Measurements from ENCODE around the gene GRIK1.

GRIK1 gene

DNA sequence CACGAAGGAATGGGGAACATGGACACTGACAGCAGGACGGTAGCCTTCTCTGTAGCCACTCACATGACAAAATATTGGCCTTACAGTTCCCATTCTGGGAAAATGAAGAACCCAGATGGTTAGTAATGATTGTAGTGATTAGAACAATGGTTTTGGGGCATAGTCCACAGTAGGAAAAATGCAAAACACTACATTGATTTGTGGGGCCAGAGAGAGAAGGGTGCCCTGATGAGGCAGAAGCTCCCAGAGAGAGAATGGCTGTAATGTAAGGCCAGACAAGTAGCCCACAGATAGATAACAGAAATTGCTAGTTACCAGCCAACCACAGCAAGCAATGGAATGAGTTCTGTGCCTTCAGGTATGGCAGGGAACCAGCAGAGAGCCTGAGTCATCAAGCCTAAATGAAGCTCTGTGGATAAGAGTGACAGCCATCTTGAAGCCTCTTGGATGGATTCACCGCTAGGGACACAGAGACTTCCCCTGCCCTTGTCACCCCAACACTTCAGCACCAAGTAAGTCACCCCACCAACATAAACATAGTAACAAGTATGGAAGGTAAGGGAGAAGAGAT is 435.0 kb downstream of the GRIK1 start:
- no peak overlapping the region for H3K27ac ChIP-seq

DNA sequence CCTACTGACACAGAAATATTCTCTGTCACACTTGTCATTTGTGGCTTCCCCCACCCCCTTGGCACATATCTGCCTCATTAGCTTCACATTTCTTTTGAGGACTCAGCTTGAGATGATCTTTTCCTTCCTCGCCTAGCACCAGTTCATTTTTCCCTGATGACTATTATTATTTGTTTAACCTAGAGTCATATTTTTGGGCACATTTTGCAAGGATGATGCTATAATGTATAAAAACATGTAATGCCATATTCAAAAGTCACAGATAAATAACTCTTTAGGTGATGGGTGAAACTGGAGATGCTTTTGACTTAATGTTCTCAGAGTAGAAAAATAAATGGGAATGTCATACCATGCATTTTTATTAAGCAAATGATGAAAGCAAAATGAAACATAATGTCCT is 438.3 kb downstream of the GRIK1 start:
- TF ChIP-seq ZFX (IDR thresholded peaks at IDR 0.05): no peak
- TF ChIP-seq, protein P1, sequence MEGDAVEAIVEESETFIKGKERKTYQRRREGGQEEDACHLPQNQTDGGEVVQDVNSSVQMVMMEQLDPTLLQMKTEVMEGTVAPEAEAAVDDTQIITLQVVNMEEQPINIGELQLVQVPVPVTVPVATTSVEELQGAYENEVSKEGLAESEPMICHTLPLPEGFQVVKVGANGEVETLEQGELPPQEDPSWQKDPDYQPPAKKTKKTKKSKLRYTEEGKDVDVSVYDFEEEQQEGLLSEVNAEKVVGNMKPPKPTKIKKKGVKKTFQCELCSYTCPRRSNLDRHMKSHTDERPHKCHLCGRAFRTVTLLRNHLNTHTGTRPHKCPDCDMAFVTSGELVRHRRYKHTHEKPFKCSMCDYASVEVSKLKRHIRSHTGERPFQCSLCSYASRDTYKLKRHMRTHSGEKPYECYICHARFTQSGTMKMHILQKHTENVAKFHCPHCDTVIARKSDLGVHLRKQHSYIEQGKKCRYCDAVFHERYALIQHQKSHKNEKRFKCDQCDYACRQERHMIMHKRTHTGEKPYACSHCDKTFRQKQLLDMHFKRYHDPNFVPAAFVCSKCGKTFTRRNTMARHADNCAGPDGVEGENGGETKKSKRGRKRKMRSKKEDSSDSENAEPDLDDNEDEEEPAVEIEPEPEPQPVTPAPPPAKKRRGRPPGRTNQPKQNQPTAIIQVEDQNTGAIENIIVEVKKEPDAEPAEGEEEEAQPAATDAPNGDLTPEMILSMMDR (conservative IDR thresholded peaks at IDR 0.05): no peak
- no peak overlapping the region for H3K27ac ChIP-seq

More for the DNA sequence above, 435.0 kb downstream of the GRIK1 start:
- TF ChIP-seq, protein P1 (conservative IDR thresholded peaks at IDR 0.05): no peak
- TF ChIP-seq ZFX (IDR thresholded peaks at IDR 0.05): no peak

DNA sequence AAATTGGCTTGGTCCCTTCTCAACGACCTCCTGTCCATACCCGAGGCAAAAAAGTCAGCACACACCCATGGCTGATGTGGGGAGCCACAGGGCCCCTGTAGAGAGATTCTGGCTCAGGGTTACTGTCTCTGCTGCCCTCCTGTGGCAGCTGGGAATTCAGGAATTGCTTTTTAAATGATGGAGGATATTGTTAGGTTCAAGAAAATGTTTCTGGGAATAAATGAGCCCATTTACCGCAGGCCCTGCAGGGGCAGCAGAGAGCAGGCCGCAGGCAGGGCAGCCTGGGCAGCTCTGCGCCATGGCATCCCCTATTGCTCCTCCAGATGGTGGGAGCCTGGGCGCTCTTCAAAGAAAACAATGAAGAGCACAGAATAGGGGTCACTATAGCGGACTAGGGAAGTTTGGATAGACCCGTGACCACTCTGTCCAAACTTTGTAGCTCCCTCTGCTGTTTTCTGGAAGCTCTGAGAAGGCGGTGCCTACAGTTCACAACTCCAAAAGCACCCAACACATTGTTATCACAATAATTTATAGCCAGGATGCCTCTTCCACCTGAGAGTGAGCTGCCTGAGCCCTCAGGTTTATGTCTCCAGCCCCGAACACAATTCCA is 440.0 kb downstream of the GRIK1 start:
- TF ChIP-seq, protein P1 (conservative IDR thresholded peaks at IDR 0.05): peak; percentile 94
- TF ChIP-seq ZFX (IDR thresholded peaks at IDR 0.05): no peak
- H3K27ac ChIP-seq: no peak overlapping the region

DNA sequence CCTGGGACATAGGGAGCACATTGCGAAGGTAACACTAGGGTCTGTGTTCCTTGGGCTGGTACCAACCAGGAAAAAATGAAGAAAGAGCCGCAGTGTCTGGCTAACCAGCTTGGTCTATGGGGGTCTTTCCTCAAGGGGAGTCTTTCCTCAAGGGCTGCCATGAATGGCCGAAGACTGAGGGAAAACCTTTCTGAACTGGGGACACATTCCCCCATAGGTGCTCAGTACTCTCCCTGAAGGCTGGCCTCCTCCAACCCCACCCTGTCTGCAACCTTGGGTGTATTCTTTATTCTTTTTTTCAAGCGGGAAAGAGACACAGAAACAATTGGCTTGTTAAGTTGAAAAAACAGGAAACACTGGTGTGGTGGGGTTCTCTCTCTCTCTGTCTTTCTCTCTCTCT is 440.6 kb downstream of the GRIK1 start:
- H3K27ac ChIP-seq: no peak overlapping the region
- TF ChIP-seq, protein P1 (conservative IDR thresholded peaks at IDR 0.05): no peak
- TF ChIP-seq ZFX (IDR thresholded peaks at IDR 0.05): no peak

DNA sequence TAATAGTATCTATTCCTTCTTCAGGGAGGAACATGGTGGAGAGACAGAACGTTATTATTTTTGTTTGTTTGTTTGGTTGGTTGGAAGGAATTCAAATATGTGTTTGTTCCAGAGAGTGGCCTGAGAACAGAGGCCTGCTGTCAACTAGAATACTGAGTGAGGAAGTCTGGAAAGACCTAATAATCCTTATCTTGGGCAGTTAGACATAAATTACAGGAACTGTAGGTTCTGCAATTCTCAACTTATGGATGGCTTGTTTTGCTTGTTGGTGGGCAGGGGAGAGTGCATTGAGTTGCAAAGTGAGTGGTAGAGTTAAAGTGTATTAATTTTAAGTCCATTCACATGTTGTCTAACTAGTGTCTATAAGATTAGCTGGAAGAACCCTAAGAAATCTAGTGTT is 443.5 kb downstream of the GRIK1 start:
- no peak for TF ChIP-seq ZFX (IDR thresholded peaks at IDR 0.05)
- TF ChIP-seq, protein P1 (conservative IDR thresholded peaks at IDR 0.05): no peak

DNA sequence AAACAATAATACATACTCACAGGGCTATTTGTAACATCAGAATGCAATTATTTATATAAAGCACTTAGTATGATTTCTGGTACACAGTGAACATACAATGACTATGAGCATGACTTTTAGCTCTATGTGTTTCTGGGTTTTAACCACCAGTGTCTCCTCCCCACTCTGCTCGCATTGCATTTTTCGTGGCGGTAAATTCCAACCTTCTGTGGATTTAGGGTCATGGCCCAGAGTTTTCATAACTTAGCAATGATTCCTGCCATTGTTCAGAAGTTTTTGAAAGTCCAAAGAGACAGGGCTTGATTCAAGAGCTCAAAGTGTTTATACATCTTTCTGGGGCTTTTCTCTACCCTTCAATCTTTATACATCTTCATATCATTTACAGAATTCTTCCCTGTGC is 449.8 kb downstream of the GRIK1 start:
- TF ChIP-seq ZFX (IDR thresholded peaks at IDR 0.05): no peak
- TF ChIP-seq, protein P1 (conservative IDR thresholded peaks at IDR 0.05): no peak
- no peak overlapping the region for H3K27ac ChIP-seq

More for the DNA sequence above, 443.5 kb downstream of the GRIK1 start:
- H3K27ac ChIP-seq: no peak overlapping the region

DNA sequence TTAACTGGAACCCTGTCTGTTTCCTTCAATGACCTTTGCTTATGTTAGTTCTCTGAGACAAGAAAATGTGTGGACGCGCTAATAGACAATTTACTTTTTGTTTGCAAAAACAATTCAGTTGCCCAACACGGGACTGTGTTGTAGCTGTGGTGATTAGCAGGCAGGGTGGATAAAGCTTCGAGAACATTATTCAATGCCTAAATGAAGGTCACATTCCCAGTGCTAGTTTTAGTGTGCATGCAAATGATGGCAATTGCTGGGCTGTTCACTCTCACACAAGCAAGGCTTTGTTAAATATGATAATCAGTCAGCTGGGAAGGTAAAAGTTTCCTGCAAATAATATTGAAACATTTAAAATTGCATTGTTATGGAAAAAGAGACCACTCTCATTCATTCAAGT is 452.6 kb downstream of the GRIK1 start:
- H3K27ac ChIP-seq: no peak overlapping the region
- TF ChIP-seq ZFX (IDR thresholded peaks at IDR 0.05): no peak
- TF ChIP-seq, protein P1 (conservative IDR thresholded peaks at IDR 0.05): no peak

Data from C4-2B (cell line).